ENCODE results near the gene PTPRN2.
"Not testable (repeated sequence)": the region's sequence is repeated elsewhere in the genome, so short reads cannot be mapped to it uniquely, and the experiment has no call there.

The PTPRN2 gene

GRCh38 chr7:158524749-158525635, 62.6 kb downstream of the PTPRN2 start:
- H3K4me3 ChIP-seq (ENCODE audit: low read depth, low read length), result no peak overlapping the region
- no peak for DNase-seq (ENCODE audit: low read depth)
- TF ChIP-seq CTCF (IDR thresholded peaks at IDR 0.05; ENCODE audit: low read depth, low read length, missing control alignments), result no peak

- not testable (repeated sequence) for H3K4me3 ChIP-seq (ENCODE audit: low read depth, low read length); DNase-seq (ENCODE audit: low read depth)
These were observed 63.3 kb downstream of the PTPRN2 start for GRCh38 chr7:158524286-158524685.

GRCh38 chr7:158523877-158524276, 63.7 kb downstream of the PTPRN2 start:
- not testable (repeated sequence) for DNase-seq (ENCODE audit: low read depth); H3K4me3 ChIP-seq (ENCODE audit: low read depth, low read length)

- DNase-seq (ENCODE audit: low read depth); H3K4me3 ChIP-seq (ENCODE audit: low read depth, low read length): not testable (repeated sequence)
These were observed 64.3 kb downstream of the PTPRN2 start for GRCh38 chr7:158523165-158523856.

DNA sequence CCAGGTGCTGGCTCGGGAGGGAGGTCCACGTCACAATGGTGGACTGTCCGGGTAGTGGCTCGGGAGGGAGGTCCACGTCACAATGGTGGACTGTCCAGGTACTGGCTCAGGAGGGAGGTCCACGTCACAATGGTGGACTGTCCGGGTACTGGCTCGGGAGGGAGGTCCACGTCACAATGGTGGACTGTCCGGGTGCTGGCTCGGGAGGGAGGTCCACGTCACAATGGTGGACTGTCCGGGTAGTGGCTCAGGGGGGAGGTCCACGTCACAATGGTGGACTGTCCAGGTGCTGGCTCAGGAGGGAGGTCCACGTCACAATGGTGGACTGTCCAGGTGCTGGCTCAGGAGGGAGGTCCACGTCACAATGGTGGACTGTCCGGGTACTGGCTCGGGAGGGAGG, 65.8 kb downstream of the PTPRN2 start:
- not testable (repeated sequence) for H3K4me3 ChIP-seq (ENCODE audit: low read depth, low read length); DNase-seq (ENCODE audit: low read depth)

GRCh38 chr7:158520825-158521224, 66.8 kb downstream of the PTPRN2 start:
- H3K4me3 ChIP-seq (ENCODE audit: low read depth, low read length), result no peak overlapping the region
- DNase-seq (ENCODE audit: low read depth), result no peak
- TF ChIP-seq CTCF (IDR thresholded peaks at IDR 0.05; ENCODE audit: low read depth, low read length, missing control alignments), result no peak

GRCh38 chr7:158519633-158520174, 67.9 kb downstream of the PTPRN2 start:
- H3K4me3 ChIP-seq (ENCODE audit: low read depth, low read length), result no peak overlapping the region
- no peak for DNase-seq (ENCODE audit: low read depth)
- no peak for TF ChIP-seq CTCF (IDR thresholded peaks at IDR 0.05; ENCODE audit: low read depth, low read length, missing control alignments)

DNA sequence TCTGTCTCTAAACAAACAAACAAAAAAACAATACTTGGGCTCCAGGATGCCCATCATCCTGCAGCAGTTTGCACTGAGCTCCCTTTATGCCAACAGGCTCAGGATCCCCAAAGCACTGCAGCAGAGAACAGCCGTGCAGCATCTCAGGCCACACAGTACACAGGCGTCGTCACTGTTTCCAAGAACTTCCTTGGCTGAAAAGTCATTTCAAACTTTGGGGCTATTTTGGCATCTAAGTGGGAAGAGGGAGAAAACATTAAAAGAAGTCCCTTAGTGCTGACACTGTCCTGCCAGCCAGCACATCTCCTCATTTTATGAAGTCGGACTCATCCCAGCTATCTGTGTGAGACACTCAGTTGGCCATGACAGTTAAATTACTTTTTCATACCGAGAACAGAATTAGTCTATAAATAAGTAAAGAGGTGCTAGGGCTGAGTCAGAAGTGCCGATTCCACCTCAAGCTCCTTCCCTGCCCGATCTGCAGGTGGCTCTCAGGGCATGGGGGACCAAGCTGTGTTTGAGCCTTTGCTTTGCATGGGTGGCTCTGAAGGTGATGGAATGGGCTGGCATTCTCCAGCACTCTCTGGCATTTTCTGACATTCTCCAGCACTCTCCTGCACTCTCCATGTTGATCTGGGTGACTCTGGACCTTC, 68.5 kb downstream of the PTPRN2 start:
- DNase-seq (ENCODE audit: low read depth), result no peak
- no peak overlapping the region for H3K4me3 ChIP-seq (ENCODE audit: low read depth, low read length)
- no peak for TF ChIP-seq CTCF (IDR thresholded peaks at IDR 0.05; ENCODE audit: low read depth, low read length, missing control alignments)
